ENCODE data around the gene TLE1.

The TLE1 gene

DNA sequence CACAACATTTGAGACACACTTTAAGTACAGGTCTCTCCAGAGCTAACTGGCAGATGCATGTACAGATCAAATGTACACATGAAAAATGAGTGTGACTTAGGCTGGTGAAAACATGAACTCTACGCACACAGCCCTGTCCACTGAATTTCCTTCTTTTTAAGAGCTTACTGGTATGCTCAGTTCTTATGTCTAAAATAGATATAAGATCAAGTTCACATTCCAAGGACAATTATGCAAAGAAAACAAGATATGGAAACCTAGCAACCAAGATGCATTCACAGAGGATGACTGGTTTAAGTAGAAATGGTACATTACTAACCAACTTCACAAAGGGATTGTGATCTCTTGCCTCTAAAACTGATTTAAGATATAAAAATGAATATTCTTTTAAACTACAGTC, 56.7 kb downstream of the TLE1 start:
- Histone ChIP-seq H3K4me3 (ENCODE audit: low read depth, low read length) (no peak overlapping the region), H3K27ac (peak overlapping the region; percentile 67), H3K27me3 (replicated peaks) (no peaks in the 10 kb centered on the region), H3K36me3 (replicated peaks) (no peaks in the 10 kb centered on the region)
- no peak for TF ChIP-seq CTCF (IDR thresholded peaks at IDR 0.05; ENCODE audit: low read depth, low read length, missing control alignments)
- in situ Hi-C loops (cut with HindIII; ENCODE audit: low pct_ligation_motif_present, low sequenced_read_pairs): no loop called here
- DNase-seq: peak; percentile 78

- DNase-seq: no peak
- in situ Hi-C loops (cut with HindIII; ENCODE audit: low pct_ligation_motif_present, low sequenced_read_pairs): no loop called here
- no peak overlapping the region for H3K4me3 ChIP-seq (ENCODE audit: low read depth, low read length)
- H3K27ac ChIP-seq: no peak overlapping the region
- H3K27me3 ChIP-seq (replicated peaks): no peaks in the 10 kb centered on the region
- TF ChIP-seq CTCF (IDR thresholded peaks at IDR 0.05; ENCODE audit: low read depth, low read length, missing control alignments): no peak
- no peaks in the 10 kb centered on the region for H3K36me3 ChIP-seq (replicated peaks)
Observed at GRCh38 chr9:81631218-81631745, 58.1 kb downstream of the TLE1 start.

DNA sequence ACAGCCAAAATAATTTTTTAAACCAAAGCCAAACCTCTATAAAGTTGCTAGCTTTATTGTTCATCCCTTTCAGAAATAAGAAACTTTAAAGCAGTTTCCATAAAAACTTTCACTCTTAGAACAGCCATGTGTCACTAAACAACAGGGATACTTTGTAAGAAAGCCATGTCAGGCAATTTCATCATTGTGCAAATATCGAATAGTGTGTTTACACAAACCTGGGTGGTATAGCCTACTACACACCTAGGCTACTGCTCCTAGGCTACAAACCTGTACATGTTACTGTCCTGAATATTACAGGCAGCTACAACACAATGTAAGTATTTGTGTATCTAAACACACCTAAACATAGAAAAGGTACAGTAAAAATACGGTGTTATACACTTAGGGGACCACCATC, 59.9 kb downstream of the TLE1 start:
- TF ChIP-seq CTCF (IDR thresholded peaks at IDR 0.05; ENCODE audit: low read depth, low read length, missing control alignments): no peak
- Histone ChIP-seq H3K4me3 (ENCODE audit: low read depth, low read length) (no peak overlapping the region), H3K27ac (no peak overlapping the region), H3K36me3 (replicated peaks) (no peaks in the 10 kb centered on the region), H3K27me3 (replicated peaks) (no peaks in the 10 kb centered on the region)
- no peak for DNase-seq
- in situ Hi-C loops (cut with HindIII; ENCODE audit: low pct_ligation_motif_present, low sequenced_read_pairs): no loop called here

- Histone ChIP-seq H3K27me3 (replicated peaks) (no peaks in the 10 kb centered on the region), H3K36me3 (replicated peaks) (no peaks in the 10 kb centered on the region), H3K27ac (no peak overlapping the region), H3K4me3 (ENCODE audit: low read depth, low read length) (no peak overlapping the region)
- no peak for TF ChIP-seq CTCF (IDR thresholded peaks at IDR 0.05; ENCODE audit: low read depth, low read length, missing control alignments)
- in situ Hi-C loops (cut with HindIII; ENCODE audit: low pct_ligation_motif_present, low sequenced_read_pairs): no loop called here
- no peak for DNase-seq
Observed at GRCh38 chr9:81628897-81629296, 60.5 kb downstream of the TLE1 start.

DNA sequence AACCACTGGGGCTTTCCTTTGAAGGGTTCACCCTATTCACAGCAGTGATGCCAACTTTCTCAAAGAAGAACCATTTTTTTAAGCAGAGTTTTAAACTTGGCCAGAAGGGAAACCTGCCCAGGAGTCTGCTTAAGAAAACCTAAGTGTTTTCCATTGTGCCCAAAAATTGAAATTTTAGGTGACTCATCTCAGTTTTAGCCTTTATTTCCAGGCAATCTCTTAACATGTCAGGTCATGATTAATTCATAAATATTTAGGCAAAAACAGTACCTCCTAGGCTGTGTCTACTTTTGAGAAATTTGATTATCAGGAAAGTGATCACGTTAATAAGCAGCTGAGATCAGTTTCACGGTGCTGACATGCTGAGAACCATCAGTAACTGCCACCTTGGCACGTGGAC, 61.9 kb downstream of the TLE1 start:
- Histone ChIP-seq H3K4me3 (ENCODE audit: low read depth, low read length) (no peak overlapping the region), H3K36me3 (replicated peaks) (no peaks in the 10 kb centered on the region), H3K27ac (no peak overlapping the region), H3K27me3 (replicated peaks) (no peaks in the 10 kb centered on the region)
- no peak for TF ChIP-seq CTCF (IDR thresholded peaks at IDR 0.05; ENCODE audit: low read depth, low read length, missing control alignments)
- in situ Hi-C loops (cut with HindIII; ENCODE audit: low pct_ligation_motif_present, low sequenced_read_pairs): no loop called here
- DNase-seq: no peak

- Histone ChIP-seq H3K4me3 (ENCODE audit: low read depth, low read length) (no peak overlapping the region), H3K27ac (no peak overlapping the region), H3K36me3 (replicated peaks) (no peaks in the 10 kb centered on the region), H3K27me3 (replicated peaks) (no peaks in the 10 kb centered on the region)
- TF ChIP-seq CTCF (IDR thresholded peaks at IDR 0.05; ENCODE audit: low read depth, low read length, missing control alignments): no peak
- no peak for DNase-seq
- in situ Hi-C loops (cut with HindIII; ENCODE audit: low pct_ligation_motif_present, low sequenced_read_pairs): no loop called here
Observed at GRCh38 chr9:81626511-81626910, 62.8 kb downstream of the TLE1 start.

Measured in brain microvascular endothelial cell (primary cell).